HepG2 (cell line): ENCODE data around the gene RBM19.

Experiments
- BHLHE40 ChIP-seq: IDR thresholded peaks from 2 replicates; pipeline ENCODE4 v1.6.1; 2011; ENCODE audit warnings: low read length, improper control_type of control experiment
- GTF2F1 ChIP-seq: fragments of 150-350 bp; IDR thresholded peaks from 2 replicates; pipeline ENCODE4 v1.6.1; 2014; ENCODE audit warnings: low read length
- MED1 ChIP-seq: sonication (generic); formaldehyde crosslinking; IDR thresholded peaks from 2 replicates; pipeline ENCODE4 v1.4.0; 2020; ENCODE audit warnings: missing genetic modification reagents
- TF ChIP-seq, protein P1 (sequence below): sonication (generic); formaldehyde crosslinking; IDR thresholded peaks from 2 replicates; pipeline ENCODE4 v1.4.0; 2020; ENCODE audit warnings: mild to moderate bottlenecking, missing genetic modification reagents
- TF ChIP-seq, protein P2 (sequence below): sonication (generic); formaldehyde crosslinking; IDR thresholded peaks from 2 replicates; pipeline ENCODE4 v1.9.0; 2021; ENCODE audit warnings: missing genetic modification reagents, mild to moderate bottlenecking, borderline replicate concordance

DNA sequence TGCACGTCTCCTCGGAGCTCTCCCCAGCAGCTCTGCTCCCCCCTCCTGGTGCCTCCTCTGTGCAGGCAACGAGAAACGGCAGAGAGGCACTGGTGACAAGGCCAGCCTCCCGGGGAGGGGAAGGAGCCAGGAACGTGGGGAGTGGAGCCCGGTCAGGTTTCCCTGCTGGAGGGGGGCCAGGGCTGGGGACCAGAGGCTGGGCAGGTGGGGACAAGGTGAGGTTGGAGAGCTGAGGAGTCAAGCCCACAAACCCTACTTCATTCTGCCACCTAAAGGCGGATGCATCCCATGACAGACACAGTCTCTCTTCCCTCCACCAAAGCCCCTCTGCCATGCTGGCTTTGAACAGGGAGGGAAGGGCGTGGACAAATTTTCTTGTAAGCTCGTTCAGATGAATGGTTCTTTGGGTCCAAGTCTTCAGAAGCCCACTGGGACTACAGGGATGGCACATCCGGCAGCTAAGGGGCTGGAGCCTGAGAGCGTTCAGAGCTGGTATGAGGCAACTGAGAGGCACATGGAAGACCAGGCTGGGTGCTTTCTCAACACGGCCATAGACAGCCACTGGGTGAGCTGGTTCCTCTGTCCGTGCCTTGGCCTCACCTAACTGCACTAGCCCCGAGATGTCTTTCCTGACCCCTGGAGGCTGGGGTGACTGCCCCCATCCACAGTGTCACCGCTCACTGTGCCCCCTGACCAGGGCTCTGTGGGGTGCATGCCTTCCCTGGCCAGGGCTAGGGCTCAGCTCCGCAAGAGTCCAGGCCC is 105.9 kb downstream of the RBM19 start:
- TF ChIP-seq, protein P1, sequence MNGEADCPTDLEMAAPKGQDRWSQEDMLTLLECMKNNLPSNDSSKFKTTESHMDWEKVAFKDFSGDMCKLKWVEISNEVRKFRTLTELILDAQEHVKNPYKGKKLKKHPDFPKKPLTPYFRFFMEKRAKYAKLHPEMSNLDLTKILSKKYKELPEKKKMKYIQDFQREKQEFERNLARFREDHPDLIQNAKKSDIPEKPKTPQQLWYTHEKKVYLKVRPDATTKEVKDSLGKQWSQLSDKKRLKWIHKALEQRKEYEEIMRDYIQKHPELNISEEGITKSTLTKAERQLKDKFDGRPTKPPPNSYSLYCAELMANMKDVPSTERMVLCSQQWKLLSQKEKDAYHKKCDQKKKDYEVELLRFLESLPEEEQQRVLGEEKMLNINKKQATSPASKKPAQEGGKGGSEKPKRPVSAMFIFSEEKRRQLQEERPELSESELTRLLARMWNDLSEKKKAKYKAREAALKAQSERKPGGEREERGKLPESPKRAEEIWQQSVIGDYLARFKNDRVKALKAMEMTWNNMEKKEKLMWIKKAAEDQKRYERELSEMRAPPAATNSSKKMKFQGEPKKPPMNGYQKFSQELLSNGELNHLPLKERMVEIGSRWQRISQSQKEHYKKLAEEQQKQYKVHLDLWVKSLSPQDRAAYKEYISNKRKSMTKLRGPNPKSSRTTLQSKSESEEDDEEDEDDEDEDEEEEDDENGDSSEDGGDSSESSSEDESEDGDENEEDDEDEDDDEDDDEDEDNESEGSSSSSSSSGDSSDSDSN (CRISPR knock-in tag): no peak
- TF ChIP-seq, protein P2, sequence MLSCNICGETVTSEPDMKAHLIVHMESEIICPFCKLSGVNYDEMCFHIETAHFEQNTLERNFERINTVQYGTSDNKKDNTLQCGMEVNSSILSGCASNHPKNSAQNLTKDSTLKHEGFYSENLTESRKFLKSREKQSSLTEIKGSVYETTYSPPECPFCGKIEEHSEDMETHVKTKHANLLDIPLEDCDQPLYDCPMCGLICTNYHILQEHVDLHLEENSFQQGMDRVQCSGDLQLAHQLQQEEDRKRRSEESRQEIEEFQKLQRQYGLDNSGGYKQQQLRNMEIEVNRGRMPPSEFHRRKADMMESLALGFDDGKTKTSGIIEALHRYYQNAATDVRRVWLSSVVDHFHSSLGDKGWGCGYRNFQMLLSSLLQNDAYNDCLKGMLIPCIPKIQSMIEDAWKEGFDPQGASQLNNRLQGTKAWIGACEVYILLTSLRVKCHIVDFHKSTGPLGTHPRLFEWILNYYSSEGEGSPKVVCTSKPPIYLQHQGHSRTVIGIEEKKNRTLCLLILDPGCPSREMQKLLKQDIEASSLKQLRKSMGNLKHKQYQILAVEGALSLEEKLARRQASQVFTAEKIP: no peak
- TF ChIP-seq MED1 (CRISPR knock-in tag): no peak
- no peak for TF ChIP-seq GTF2F1
- TF ChIP-seq BHLHE40: no peak
